ENCODE data around the gene PRKCH. TPM values are rescaled to one million over a fixed set of nuclear protein-coding genes. Genes with fewer than 3 reads are reported as not detected.
A peak's percentile ranks its signal among the peaks of the same experiment; 100 is the strongest.

PRKCH gene
- total RNA-seq, 2 donors from 2014 or later, result 27.6 to 33.9 TPM

- no peak for TF ChIP-seq CTCF (IDR thresholded peaks at IDR 0.05)
- peak; percentile 5 for TF ChIP-seq POLR2AphosphoS5 (IDR thresholded peaks at IDR 0.05)
- TF ChIP-seq POLR2A (IDR thresholded peaks at IDR 0.05), result no peak
- Histone ChIP-seq H3K9me3 (no peaks in the 10 kb centered on the region), H3K4me3 (no peak overlapping the region), H3K36me3 (no peaks in the 10 kb centered on the region), H3K27me3 (replicated peaks; ENCODE audit: insufficient read depth) (no peaks in the 10 kb centered on the region), H3K4me1 (replicated peaks) (no peaks in the 10 kb centered on the region), H3K27ac (no peak overlapping the region)
- DNase-seq (ENCODE audit: low spot score), result no peak
- 71% methylated on average over 6 of the region's 6 CpGs for WGBS
- intact Hi-C loops (cut with DNase I), result no loop called here
Observed at GRCh38 chr14:61588419-61588901, 267.1 kb downstream of the PRKCH start.

GRCh38 chr14:61589691-61590581, 268.6 kb downstream of the PRKCH start:
- no peaks in the 10 kb centered on the region for H3K36me3 ChIP-seq
- no peaks in the 10 kb centered on the region for H3K4me1 ChIP-seq (replicated peaks)
- 85% methylated on average over 12 of the region's 12 CpGs for WGBS
- TF ChIP-seq POLR2AphosphoS5 (IDR thresholded peaks at IDR 0.05) (no peak), CTCF (IDR thresholded peaks at IDR 0.05) (no peak), POLR2A (IDR thresholded peaks at IDR 0.05) (no peak)
- no peak overlapping the region for H3K27ac ChIP-seq
- DNase-seq (ENCODE audit: low spot score), result no peak
- intact Hi-C loops (cut with DNase I), result no loop called here
- H3K9me3 ChIP-seq, result no peaks in the 10 kb centered on the region
- no peaks in the 10 kb centered on the region for H3K27me3 ChIP-seq (replicated peaks; ENCODE audit: insufficient read depth)
- H3K4me3 ChIP-seq, result no peak overlapping the region

- H3K27ac ChIP-seq, result no peak overlapping the region
- no peaks in the 10 kb centered on the region for H3K36me3 ChIP-seq
- no peaks in the 10 kb centered on the region for H3K27me3 ChIP-seq (replicated peaks; ENCODE audit: insufficient read depth)
- H3K4me1 ChIP-seq (replicated peaks), result no peaks in the 10 kb centered on the region
- DNase-seq (ENCODE audit: low spot score), result no peak
- WGBS, result 86% methylated on average over 2 of the region's 2 CpGs
- no peaks in the 10 kb centered on the region for H3K9me3 ChIP-seq
- intact Hi-C loops (cut with DNase I), result no loop called here
- TF ChIP-seq CTCF (IDR thresholded peaks at IDR 0.05) (no peak), POLR2A (IDR thresholded peaks at IDR 0.05) (no peak), POLR2AphosphoS5 (IDR thresholded peaks at IDR 0.05) (no peak)
- H3K4me3 ChIP-seq, result no peak overlapping the region
Observed at GRCh38 chr14:61591862-61592261, 270.5 kb downstream of the PRKCH start.

GRCh38 chr14:61593330-61593729, 272.0 kb downstream of the PRKCH start:
- H3K4me3 ChIP-seq, result no peak overlapping the region
- DNase-seq (ENCODE audit: low spot score), result no peak
- H3K27me3 ChIP-seq (replicated peaks; ENCODE audit: insufficient read depth), result no peaks in the 10 kb centered on the region
- no peaks in the 10 kb centered on the region for H3K36me3 ChIP-seq
- WGBS, result 83% methylated on average over 3 of the region's 3 CpGs
- intact Hi-C loops (cut with DNase I), result no loop called here
- TF ChIP-seq POLR2AphosphoS5 (IDR thresholded peaks at IDR 0.05) (no peak), CTCF (IDR thresholded peaks at IDR 0.05) (no peak), POLR2A (IDR thresholded peaks at IDR 0.05) (no peak)
- H3K4me1 ChIP-seq (replicated peaks), result no peaks in the 10 kb centered on the region
- no peaks in the 10 kb centered on the region for H3K9me3 ChIP-seq
- H3K27ac ChIP-seq, result no peak overlapping the region

GRCh38 chr14:61596990-61597389, 275.6 kb downstream of the PRKCH start:
- Histone ChIP-seq H3K9me3 (no peaks in the 10 kb centered on the region), H3K36me3 (no peaks in the 10 kb centered on the region), H3K27me3 (replicated peaks; ENCODE audit: insufficient read depth) (no peaks in the 10 kb centered on the region), H3K27ac (no peak overlapping the region), H3K4me3 (no peak overlapping the region), H3K4me1 (replicated peaks) (no peaks in the 10 kb centered on the region)
- intact Hi-C loops (cut with DNase I), result no loop called here
- WGBS, result 68% methylated on average over 5 of the region's 5 CpGs
- DNase-seq (ENCODE audit: low spot score), result no peak
- TF ChIP-seq POLR2A (IDR thresholded peaks at IDR 0.05) (no peak), CTCF (IDR thresholded peaks at IDR 0.05) (no peak), POLR2AphosphoS5 (IDR thresholded peaks at IDR 0.05) (no peak)
